Mesothelial cell of epicardium (in vitro differentiated cells): ENCODE data around the gene PARD3B. TPM values are rescaled to one million over a fixed set of nuclear protein-coding genes. Genes with fewer than 3 reads are reported as not detected.

Experiments used
- DNase-seq, 2 experiments: peaks; one replicate each; pipeline ENCODE4 v3.0.0; 2021; ENCODE audit warnings: low spot score in 2 of 2; ENCODE audit not compliant: unreplicated experiment in 2 of 2
- H3K27ac Mint-ChIP-seq: 2 replicates; pipeline ENCODE4 v1.8.0; 2021; ENCODE audit warnings: mixed read lengths
- H3K27me3 Mint-ChIP-seq: 2 replicates; pipeline ENCODE4 v1.8.0; 2021; ENCODE audit warnings: low read depth, mixed read lengths
- H3K36me3 Mint-ChIP-seq: 2 replicates; pipeline ENCODE4 v1.8.0; 2021; ENCODE audit warnings: mixed read lengths
- H3K4me1 Mint-ChIP-seq: 2 replicates; pipeline ENCODE4 v1.8.0; 2021; ENCODE audit warnings: mixed read lengths
- H3K4me3 Mint-ChIP-seq: 2 replicates; pipeline ENCODE4 v1.8.0; 2021; ENCODE audit warnings: mild to moderate bottlenecking, moderate library complexity, mixed read lengths
- H3K9me3 Mint-ChIP-seq: 2 replicates; pipeline ENCODE4 v1.8.0; 2021; ENCODE audit warnings: mixed read lengths
- total RNA-seq: library from RNA; stranded (reverse); gene quantifications from 3 replicates; pipeline ENCODE4 v1.2.1, GENCODE V29; 2021
- TF ChIP-seq, protein P1 (sequence below): fragments of 200-600 bp; sonication (generic); IDR thresholded peaks from one replicate; pipeline ENCODE4 v1.5.0; 2021; ENCODE audit warnings: antibody characterized with exemption; ENCODE audit not compliant: unreplicated experiment

PARD3B gene
- total RNA-seq, 1 donor from 2014 or later, result 23.4 TPM

DNA sequence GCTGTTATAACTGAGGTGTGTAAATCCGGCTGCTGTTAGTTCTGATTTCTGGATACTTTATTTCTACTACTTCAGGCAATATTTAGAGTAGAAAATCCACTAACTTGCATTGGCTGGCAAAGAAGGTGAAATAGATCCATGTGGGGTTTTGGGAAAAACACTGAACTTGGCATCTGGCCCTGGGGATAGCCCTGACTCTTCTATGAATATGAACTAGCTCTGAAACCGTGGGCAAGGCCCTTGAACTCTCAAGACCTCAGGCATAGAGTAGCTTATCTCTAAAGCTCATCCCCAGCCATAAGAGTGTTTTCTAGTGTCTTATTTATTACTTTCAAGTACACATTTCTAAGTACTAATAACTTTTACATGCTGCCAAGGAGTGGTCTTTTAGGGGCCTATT lies 25.8 kb downstream of the PARD3B start:
- H3K27me3 Mint-ChIP-seq, result no peaks in the 10 kb centered on the region
- H3K36me3 Mint-ChIP-seq, result no peaks in the 10 kb centered on the region
- H3K9me3 Mint-ChIP-seq, result no peaks in the 10 kb centered on the region
- no peak overlapping the region for H3K27ac Mint-ChIP-seq
- TF ChIP-seq, protein P1, sequence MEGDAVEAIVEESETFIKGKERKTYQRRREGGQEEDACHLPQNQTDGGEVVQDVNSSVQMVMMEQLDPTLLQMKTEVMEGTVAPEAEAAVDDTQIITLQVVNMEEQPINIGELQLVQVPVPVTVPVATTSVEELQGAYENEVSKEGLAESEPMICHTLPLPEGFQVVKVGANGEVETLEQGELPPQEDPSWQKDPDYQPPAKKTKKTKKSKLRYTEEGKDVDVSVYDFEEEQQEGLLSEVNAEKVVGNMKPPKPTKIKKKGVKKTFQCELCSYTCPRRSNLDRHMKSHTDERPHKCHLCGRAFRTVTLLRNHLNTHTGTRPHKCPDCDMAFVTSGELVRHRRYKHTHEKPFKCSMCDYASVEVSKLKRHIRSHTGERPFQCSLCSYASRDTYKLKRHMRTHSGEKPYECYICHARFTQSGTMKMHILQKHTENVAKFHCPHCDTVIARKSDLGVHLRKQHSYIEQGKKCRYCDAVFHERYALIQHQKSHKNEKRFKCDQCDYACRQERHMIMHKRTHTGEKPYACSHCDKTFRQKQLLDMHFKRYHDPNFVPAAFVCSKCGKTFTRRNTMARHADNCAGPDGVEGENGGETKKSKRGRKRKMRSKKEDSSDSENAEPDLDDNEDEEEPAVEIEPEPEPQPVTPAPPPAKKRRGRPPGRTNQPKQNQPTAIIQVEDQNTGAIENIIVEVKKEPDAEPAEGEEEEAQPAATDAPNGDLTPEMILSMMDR, result no peak
- no peak overlapping the region for H3K4me3 Mint-ChIP-seq
- no peaks in the 10 kb centered on the region for H3K4me1 Mint-ChIP-seq
- DNase-seq, result no peak

DNA sequence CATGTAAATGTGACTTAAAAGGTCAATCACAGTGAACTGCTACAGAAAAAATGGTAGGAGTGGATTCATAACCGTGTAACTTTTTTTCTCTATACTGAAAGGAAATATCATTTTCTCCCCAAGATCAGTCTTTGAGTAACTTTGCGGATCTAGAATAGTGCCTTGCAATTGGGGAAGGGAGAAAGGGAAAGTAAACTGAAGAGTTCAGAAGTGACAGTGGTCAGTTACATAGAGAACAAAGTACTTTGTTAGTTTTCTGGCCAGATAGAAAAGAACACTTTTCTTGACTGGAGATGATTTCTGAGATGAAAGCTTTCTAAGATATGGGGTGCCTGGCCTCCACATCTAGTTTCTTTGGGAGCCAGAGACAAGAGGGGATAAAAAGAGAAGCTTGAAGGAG lies 26.6 kb downstream of the PARD3B start:
- H3K4me1 Mint-ChIP-seq, result no peaks in the 10 kb centered on the region
- TF ChIP-seq, protein P1, result no peak
- H3K27ac Mint-ChIP-seq, result no peak overlapping the region
- no peak overlapping the region for H3K4me3 Mint-ChIP-seq
- no peaks in the 10 kb centered on the region for H3K36me3 Mint-ChIP-seq
- no peaks in the 10 kb centered on the region for H3K9me3 Mint-ChIP-seq
- no peaks in the 10 kb centered on the region for H3K27me3 Mint-ChIP-seq
- no peak for DNase-seq

DNA sequence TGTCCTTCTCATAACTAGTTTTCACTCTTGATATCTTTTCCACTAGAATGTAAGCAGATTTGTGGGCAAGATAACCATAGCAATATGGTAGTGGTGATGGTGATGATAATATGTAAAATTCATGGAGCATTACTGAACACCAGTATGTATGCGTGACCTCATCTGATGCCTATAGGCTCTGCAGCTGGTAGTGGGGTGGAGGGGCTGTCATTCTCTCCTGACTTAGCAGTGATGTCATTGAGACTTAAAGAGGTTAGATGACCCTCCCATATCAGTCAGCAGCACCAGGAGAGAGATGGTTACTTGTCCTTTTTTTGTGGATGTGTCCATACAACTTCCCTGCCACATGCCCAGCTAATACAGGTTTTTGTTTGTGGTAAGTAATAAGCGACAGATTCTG lies 27.9 kb downstream of the PARD3B start:
- TF ChIP-seq, protein P1, result no peak
- Mint-ChIP-seq H3K36me3 (no peaks in the 10 kb centered on the region), H3K4me1 (no peaks in the 10 kb centered on the region)

DNA sequence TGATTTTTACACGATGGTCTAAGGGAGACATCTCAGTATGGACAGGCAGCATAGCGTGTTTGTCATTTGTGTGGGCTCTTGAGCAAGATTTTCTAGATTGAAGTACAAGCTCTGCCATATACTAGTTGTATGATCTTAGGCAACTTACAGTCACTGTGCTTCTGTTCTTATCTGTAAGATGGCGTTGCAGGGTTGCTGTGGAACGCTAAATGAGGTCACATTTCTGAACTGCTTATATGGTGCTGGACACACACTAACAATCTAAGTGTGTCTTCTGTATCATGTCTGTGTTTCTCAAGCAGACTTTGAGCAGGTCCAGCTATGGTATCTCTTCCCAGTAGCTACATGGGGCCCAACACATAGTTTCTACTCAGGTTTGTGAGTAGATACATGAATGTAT lies 29.2 kb downstream of the PARD3B start:
- no peak for DNase-seq
- no peaks in the 10 kb centered on the region for H3K27me3 Mint-ChIP-seq
- H3K4me3 Mint-ChIP-seq, result no peak overlapping the region
- peaks cover 4% of the 10 kb centered on the region for H3K9me3 Mint-ChIP-seq
- H3K36me3 Mint-ChIP-seq, result peaks cover 2% of the 10 kb centered on the region
- TF ChIP-seq, protein P1, result no peak
- no peak overlapping the region for H3K27ac Mint-ChIP-seq
- no peaks in the 10 kb centered on the region for H3K4me1 Mint-ChIP-seq

More for the DNA sequence above, 27.9 kb downstream of the PARD3B start:
- no peak for DNase-seq
- no peak overlapping the region for H3K27ac Mint-ChIP-seq
- H3K4me3 Mint-ChIP-seq, result no peak overlapping the region
- no peaks in the 10 kb centered on the region for H3K27me3 Mint-ChIP-seq
- no peaks in the 10 kb centered on the region for H3K9me3 Mint-ChIP-seq

DNA sequence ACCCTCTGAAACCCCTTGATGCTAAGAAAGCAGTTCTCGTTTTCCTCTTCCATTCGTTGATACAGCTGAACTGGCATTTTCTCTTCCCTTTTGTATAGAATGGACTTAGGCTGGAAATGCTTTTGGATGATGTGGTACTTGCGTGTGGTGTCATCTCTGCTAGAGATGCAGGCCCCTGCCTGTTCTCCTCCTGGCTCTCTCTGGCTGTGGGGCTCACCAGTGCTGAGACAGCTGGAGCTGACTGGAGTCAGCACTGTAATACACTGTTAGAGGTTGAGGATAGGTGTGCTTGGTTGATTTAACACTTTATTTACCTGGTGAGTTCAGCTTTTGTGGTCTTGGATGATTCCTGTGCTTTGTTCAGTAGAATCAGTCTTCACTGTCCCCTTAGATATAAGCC lies 30.2 kb downstream of the PARD3B start:
- no peak for DNase-seq
- TF ChIP-seq, protein P1, result no peak
- Mint-ChIP-seq H3K9me3 (peaks cover 4% of the 10 kb centered on the region), H3K27ac (no peak overlapping the region), H3K4me3 (no peak overlapping the region), H3K36me3 (peaks cover 2% of the 10 kb centered on the region), H3K27me3 (no peaks in the 10 kb centered on the region), H3K4me1 (no peaks in the 10 kb centered on the region)

DNA sequence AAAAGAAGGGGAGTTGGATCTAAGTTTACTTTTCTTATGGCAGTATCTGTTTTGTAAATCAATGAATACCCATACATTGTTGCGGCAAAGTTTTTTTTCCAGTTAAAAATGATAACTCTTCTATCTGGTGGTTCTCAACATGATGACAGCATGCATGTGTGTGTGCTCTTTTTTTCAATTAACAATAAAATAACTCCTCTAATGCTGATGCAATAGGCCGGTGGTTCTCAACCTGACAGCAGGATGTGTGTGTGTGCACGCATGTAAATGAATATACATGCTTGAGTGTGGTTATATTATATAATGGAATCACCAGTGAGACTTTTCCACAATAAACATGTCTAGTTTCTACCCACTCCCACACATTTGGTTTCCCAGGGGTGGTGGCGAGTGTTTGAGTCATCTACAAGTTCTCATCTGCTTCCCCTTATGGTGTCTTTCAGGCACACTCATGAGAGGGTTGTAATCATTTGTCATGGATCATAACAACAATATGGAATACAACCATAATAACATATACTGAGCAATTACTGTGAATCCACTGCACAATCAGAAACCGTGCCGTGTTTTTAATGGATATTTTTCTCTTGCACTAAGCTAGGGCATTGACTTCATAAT lies 31.2 kb downstream of the PARD3B start:
- Mint-ChIP-seq H3K27ac (no peak overlapping the region), H3K27me3 (no peaks in the 10 kb centered on the region), H3K4me1 (no peaks in the 10 kb centered on the region), H3K36me3 (peaks cover 2% of the 10 kb centered on the region), H3K9me3 (peaks cover 4% of the 10 kb centered on the region), H3K4me3 (no peak overlapping the region)
- DNase-seq, result no peak
- TF ChIP-seq, protein P1, result no peak
